Activated CD8-positive, alpha-beta T cell treated with anti-CD3 and anti-CD28 coated beads for 36 hours (primary cell): Measurements from ENCODE around the gene TFR2. TPM values are rescaled to one million over a fixed set of nuclear protein-coding genes. Genes with fewer than 3 reads are reported as not detected.
A peak's percentile ranks its signal among the peaks of the same experiment; 100 is the strongest.

Experiments used
- ATAC-seq: fragments of 200-7000 bp; cut with Tn5 transposase; one replicate; pipeline ENCODE4 v1.10.0; 2021; ENCODE audit warnings: mild to moderate bottlenecking, moderate library complexity
- CTCF ChIA-PET: fragments of 350-600 bp; sonication (Branson Sonifier 250); formaldehyde crosslinking; loops from one replicate; lab custom pipeline; 2021; ENCODE audit warnings: antibody characterized with exemption; lab: Charles Lee
- POLR2A ChIA-PET: fragments of 350-600 bp; sonication (Branson Sonifier 250); formaldehyde crosslinking; loops from one replicate; lab custom pipeline; 2021; ENCODE audit warnings: antibody characterized with exemption; lab: Charles Lee
- DNase-seq: peaks from one replicate; pipeline ENCODE4 v3.0.0-alpha.2; 2020
- H3K27ac Mint-ChIP-seq: one replicate; pipeline ENCODE4 v1.8.0; 2021; ENCODE audit warnings: mild to moderate bottlenecking, mixed read lengths
- H3K27me3 Mint-ChIP-seq: one replicate; pipeline ENCODE4 v1.8.0; 2021; ENCODE audit warnings: mixed read lengths
- H3K36me3 Mint-ChIP-seq: one replicate; pipeline ENCODE4 v1.8.0; 2021; ENCODE audit warnings: low read depth, mixed read lengths
- H3K4me1 Mint-ChIP-seq: one replicate; pipeline ENCODE4 v1.8.0; 2021; ENCODE audit warnings: low read depth, mixed read lengths
- H3K4me3 Mint-ChIP-seq: one replicate; pipeline ENCODE4 v1.8.0; 2021; ENCODE audit warnings: mild to moderate bottlenecking, moderate library complexity, mixed read lengths
- H3K9me3 Mint-ChIP-seq: one replicate; pipeline ENCODE4 v1.8.0; 2021; ENCODE audit warnings: mixed read lengths
- intact Hi-C: fragments of 100-400 bp; cut with micrococcal nuclease; formaldehyde crosslinking; loops from one replicate; pipeline ENCODE4 v1.10.0; 2022
- total RNA-seq, 2 experiments: library from RNA; stranded (reverse); gene quantifications; one replicate each; pipeline ENCODE4 v1.2.3, GENCODE V29; 2021
- TF ChIP-seq, protein P1 (sequence below): fragments of 200-600 bp; IDR thresholded peaks from one replicate; pipeline ENCODE4 v1.8.0; 2022; ENCODE audit warnings: antibody characterized with exemption, mild to moderate bottlenecking

TFR2 gene
- total RNA-seq, 2 experiments from 2014 or later = 11.3 to 11.9 TPM

GRCh38 chr7:100584054-100584682 is 57.2 kb downstream of the TFR2 start:
- ATAC-seq (no peak), DNase-seq (no peak)
- peak overlapping the region; percentile 98 for H3K4me3 Mint-ChIP-seq
- peaks cover 20% of the 10 kb centered on the region for H3K4me1 Mint-ChIP-seq
- intact Hi-C loops = no loop called here
- H3K36me3 Mint-ChIP-seq = peaks cover 2% of the 10 kb centered on the region
- H3K9me3 Mint-ChIP-seq = no peaks in the 10 kb centered on the region
- ChIA-PET CTCF (interaction anchor here (0.5 to 6.4 kb wide), 16 partner anchors 13 to 121 kb away, joined by 3 to 39 read pairs (median 4); partner anchors contain the start of genes MOSPD3 and POP7), POLR2A (interaction anchor here (0.8 to 4.9 kb wide), 17 partner anchors 8 to 364 kb away, joined by 3 to 22 read pairs (median 6); partner anchors contain the start of genes AGFG2, MEPCE, MOSPD3 and NYAP1)
- H3K27ac Mint-ChIP-seq = peak overlapping the region; percentile 93
- no peaks in the 10 kb centered on the region for H3K27me3 Mint-ChIP-seq
- TF ChIP-seq, protein P1, sequence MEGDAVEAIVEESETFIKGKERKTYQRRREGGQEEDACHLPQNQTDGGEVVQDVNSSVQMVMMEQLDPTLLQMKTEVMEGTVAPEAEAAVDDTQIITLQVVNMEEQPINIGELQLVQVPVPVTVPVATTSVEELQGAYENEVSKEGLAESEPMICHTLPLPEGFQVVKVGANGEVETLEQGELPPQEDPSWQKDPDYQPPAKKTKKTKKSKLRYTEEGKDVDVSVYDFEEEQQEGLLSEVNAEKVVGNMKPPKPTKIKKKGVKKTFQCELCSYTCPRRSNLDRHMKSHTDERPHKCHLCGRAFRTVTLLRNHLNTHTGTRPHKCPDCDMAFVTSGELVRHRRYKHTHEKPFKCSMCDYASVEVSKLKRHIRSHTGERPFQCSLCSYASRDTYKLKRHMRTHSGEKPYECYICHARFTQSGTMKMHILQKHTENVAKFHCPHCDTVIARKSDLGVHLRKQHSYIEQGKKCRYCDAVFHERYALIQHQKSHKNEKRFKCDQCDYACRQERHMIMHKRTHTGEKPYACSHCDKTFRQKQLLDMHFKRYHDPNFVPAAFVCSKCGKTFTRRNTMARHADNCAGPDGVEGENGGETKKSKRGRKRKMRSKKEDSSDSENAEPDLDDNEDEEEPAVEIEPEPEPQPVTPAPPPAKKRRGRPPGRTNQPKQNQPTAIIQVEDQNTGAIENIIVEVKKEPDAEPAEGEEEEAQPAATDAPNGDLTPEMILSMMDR = no peak

GRCh38 chr7:100583132-100584053 is 58.0 kb downstream of the TFR2 start:
- Mint-ChIP-seq H3K27me3 (no peaks in the 10 kb centered on the region), H3K4me1 (peaks cover 20% of the 10 kb centered on the region), H3K27ac (peak overlapping the region; percentile 93), H3K36me3 (peaks cover 5% of the 10 kb centered on the region), H3K9me3 (no peaks in the 10 kb centered on the region), H3K4me3 (peak overlapping the region; percentile 98)
- ATAC-seq = peak; percentile 23
- ChIA-PET POLR2A (interaction anchor here (0.9 to 4.9 kb wide), 13 partner anchors 11 to 363 kb away, joined by 3 to 22 read pairs (median 6); partner anchors contain the start of genes AGFG2, MOSPD3, NYAP1 and POP7), CTCF (interaction anchor here (0.5 to 6.4 kb wide), 14 partner anchors 12 to 122 kb away, joined by 3 to 39 read pairs (median 6); partner anchors contain the start of genes MOSPD3 and POP7)
- intact Hi-C loops = no loop called here
- DNase-seq = peak; percentile 92
- TF ChIP-seq, protein P1 = no peak

GRCh38 chr7:100582650-100583049 is 58.7 kb downstream of the TFR2 start:
- no peaks in the 10 kb centered on the region for H3K9me3 Mint-ChIP-seq
- no peaks in the 10 kb centered on the region for H3K27me3 Mint-ChIP-seq
- ATAC-seq (no peak), DNase-seq (no peak)
- CTCF ChIA-PET = interaction anchor here (1.1 to 6.4 kb wide), 5 partner anchors 19 to 100 kb away, joined by 3 to 39 read pairs (median 5); no protein-coding TSS in a partner anchor
- H3K4me3 Mint-ChIP-seq = peak overlapping the region; percentile 98
- H3K4me1 Mint-ChIP-seq = peaks cover 20% of the 10 kb centered on the region
- TF ChIP-seq, protein P1 = no peak
- intact Hi-C loops = no loop called here
- peak overlapping the region; percentile 93 for H3K27ac Mint-ChIP-seq
- H3K36me3 Mint-ChIP-seq = peaks cover 5% of the 10 kb centered on the region
- POLR2A ChIA-PET = interaction anchor here (1.0 to 4.9 kb wide), 6 partner anchors 10 to 363 kb away, joined by 4 to 22 read pairs (median 6); partner anchors contain the start of genes NYAP1 and PVRIG

DNA sequence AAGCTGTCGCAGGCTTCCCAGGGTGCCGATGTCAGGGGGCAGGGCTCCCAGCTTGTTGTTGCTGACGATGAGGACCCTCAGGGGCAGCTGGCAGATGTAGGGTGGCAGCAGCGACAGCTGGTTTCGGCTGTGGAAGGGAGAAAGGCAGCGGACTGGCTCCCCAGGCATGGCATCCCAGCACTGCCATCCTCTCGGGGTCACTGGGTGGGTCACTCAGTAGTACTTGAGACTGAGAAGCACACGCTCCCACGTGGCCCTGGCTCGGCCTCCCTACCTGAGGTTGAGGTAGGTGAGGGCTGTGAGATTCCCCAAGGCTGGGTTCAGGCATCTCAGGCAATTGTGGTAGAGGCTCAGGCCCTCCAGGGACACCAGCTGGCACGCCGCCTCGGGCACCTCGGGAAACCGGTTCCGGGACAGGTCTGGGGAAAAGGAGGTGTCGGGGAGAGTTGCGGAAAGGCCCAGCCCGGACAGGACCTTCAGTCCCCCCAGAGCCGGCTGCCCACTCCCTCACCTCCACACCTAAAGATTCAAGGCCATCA is 59.2 kb downstream of the TFR2 start:
- TF ChIP-seq, protein P1 = no peak
- no peaks in the 10 kb centered on the region for H3K9me3 Mint-ChIP-seq
- peaks cover 20% of the 10 kb centered on the region for H3K4me1 Mint-ChIP-seq
- intact Hi-C loops = no loop called here
- ChIA-PET POLR2A (interaction anchor here (0.7 to 2.3 kb wide), 4 partner anchors 9 to 478 kb away, joined by 3 to 8 read pairs (median 3); no protein-coding TSS in a partner anchor), CTCF (interaction anchor here (0.9 to 1.2 kb wide), 6 partner anchors 18 to 113 kb away, joined by 3 to 5 read pairs (median 3); no protein-coding TSS in a partner anchor)
- DNase-seq (no peak), ATAC-seq (no peak)
- H3K36me3 Mint-ChIP-seq = peaks cover 5% of the 10 kb centered on the region
- H3K27me3 Mint-ChIP-seq = no peaks in the 10 kb centered on the region
- H3K27ac Mint-ChIP-seq = peak overlapping the region; percentile 93
- peak overlapping the region; percentile 98 for H3K4me3 Mint-ChIP-seq
